NCI-H748 treated with DMSO at 0.1 percent for 48 hours (cell line): ENCODE measurements around the gene SCNM1.
A peak's percentile ranks its signal among the peaks of the same experiment; 100 is the strongest.
"Not testable (repeated sequence)": the region's sequence is repeated elsewhere in the genome, so short reads cannot be mapped to it uniquely, and the experiment has no call there.

Experiments used
- DNase-seq: peaks from one replicate; lab custom pipeline; 2025; lab: John Stamatoyannopoulos, UW

Gene SCNM1

GRCh38 chr1:151193304-151193703 is 27.4 kb downstream of the SCNM1 start:
- no peak for DNase-seq

GRCh38 chr1:151193856-151194255 is 27.9 kb downstream of the SCNM1 start:
- no peak for DNase-seq

GRCh38 chr1:151194894-151195594 is 29.1 kb downstream of the SCNM1 start:
- DNase-seq, result not testable (repeated sequence)

- peak; percentile 71 for DNase-seq
Observed at GRCh38 chr1:151196292-151196800, 30.4 kb downstream of the SCNM1 start.

GRCh38 chr1:151197863-151198253 is 31.9 kb downstream of the SCNM1 start:
- DNase-seq, result no peak

GRCh38 chr1:151198254-151199127 is 32.5 kb downstream of the SCNM1 start, which contains the start of gene PIP5K1A:
PIP5K1A (plus strand) TSS chr1:151198552; CDS start chr1:151198997, 445 bp downstream.
- peak; percentile 98 for DNase-seq

GRCh38 chr1:151199873-151200581 is 34.1 kb downstream of the SCNM1 start:
- DNase-seq, result no peak

GRCh38 chr1:151205381-151205965 is 39.5 kb downstream of the SCNM1 start:
- DNase-seq, result not testable (repeated sequence)

- DNase-seq, result no peak
Observed at GRCh38 chr1:151210830-151211229, 44.9 kb downstream of the SCNM1 start.

- no peak for DNase-seq
Observed at GRCh38 chr1:151211972-151212705, 46.2 kb downstream of the SCNM1 start.

GRCh38 chr1:151213560-151213959 is 47.6 kb downstream of the SCNM1 start:
- no peak for DNase-seq
